Measurements from ENCODE around the gene FRMD1. TPM values are rescaled to one million over a fixed set of nuclear protein-coding genes. Genes with fewer than 3 reads are reported as not detected.

FRMD1 gene
- total RNA-seq, 1 donor from 2014 or later: not detected

DNA sequence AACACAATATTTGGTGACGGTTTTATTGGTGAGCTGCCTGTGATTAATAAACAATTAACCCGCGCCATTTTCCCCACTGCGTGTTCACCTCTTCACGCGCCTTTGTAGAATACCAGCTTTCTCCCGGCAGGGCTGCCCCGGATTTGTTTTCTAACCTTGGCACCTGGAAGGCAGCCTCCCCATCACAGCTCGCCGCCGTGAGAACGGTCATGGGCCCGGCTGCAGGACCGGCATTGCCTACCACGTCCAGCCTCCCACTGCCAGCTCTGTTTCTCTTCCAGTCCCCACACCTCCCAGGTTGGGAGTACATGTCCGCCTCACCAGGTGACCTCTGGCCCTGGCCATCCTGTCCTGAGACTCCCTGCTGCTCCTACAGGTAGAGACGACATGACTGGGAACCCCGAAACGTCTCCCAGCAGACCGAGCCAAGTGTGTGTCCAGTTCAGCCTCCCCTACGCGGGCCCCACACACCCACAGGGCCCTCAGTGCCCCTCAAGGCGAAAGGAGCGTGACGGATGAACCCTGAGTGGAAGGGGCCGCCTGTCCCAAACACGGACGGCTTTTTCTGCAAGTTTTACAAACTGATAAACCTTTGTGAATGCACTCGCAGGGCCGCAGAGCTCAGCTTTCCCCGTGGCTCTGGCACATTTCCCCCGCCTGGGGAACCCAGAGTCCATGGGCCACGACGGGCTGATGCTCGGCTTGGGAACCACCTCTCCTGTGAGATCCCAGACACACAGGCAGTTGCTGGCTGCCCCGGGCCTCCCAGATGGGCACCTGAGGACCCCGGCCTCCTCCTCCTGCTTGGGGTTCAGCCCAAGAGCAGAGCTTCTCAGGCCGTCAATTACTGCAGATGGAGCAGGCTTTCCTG is 25.7 kb downstream of the FRMD1 start:
- Mint-ChIP-seq H3K4me1 (no peaks in the 10 kb centered on the region), H3K36me3 (ENCODE audit: low read depth) (no peaks in the 10 kb centered on the region), H3K4me3 (no peak overlapping the region), H3K27me3 (ENCODE audit: low read depth) (no peaks in the 10 kb centered on the region), H3K27ac (ENCODE audit: unreplicated experiment) (no peak overlapping the region), H3K9me3 (no peaks in the 10 kb centered on the region)
- TF ChIP-seq, protein P1, sequence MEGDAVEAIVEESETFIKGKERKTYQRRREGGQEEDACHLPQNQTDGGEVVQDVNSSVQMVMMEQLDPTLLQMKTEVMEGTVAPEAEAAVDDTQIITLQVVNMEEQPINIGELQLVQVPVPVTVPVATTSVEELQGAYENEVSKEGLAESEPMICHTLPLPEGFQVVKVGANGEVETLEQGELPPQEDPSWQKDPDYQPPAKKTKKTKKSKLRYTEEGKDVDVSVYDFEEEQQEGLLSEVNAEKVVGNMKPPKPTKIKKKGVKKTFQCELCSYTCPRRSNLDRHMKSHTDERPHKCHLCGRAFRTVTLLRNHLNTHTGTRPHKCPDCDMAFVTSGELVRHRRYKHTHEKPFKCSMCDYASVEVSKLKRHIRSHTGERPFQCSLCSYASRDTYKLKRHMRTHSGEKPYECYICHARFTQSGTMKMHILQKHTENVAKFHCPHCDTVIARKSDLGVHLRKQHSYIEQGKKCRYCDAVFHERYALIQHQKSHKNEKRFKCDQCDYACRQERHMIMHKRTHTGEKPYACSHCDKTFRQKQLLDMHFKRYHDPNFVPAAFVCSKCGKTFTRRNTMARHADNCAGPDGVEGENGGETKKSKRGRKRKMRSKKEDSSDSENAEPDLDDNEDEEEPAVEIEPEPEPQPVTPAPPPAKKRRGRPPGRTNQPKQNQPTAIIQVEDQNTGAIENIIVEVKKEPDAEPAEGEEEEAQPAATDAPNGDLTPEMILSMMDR (conservative IDR thresholded peaks at IDR 0.05): no peak
- no peak for DNase-seq (ENCODE audit: low read depth, low spot score)

DNA sequence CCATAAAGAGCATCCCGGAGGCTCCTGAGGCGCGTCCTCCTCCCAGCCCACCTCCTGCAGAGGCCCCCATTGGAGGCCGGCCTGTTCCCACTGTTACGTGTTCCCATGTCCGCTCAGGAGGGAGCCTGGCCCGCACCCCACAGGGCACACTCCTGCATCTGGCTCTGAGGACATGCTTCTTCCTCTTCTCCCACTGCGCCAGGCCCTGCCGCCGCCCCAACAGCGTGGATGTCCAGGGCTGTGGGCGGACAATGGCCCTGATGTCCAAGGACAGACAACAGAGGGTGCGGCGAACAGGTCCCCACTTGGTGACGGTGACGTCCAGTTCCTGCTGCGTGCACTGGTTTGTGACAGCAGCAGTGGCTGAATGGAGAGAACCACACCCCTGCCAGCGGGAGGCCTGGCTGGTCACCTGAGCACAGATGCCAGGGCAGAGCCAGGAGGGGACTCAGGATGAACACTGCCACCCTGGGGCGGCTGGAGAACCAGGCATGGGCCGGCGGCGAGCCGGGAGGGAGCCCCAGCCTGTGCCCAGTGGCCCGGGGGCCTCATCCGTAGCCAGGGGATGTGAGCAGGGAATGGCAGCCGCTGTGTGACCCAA is 26.6 kb downstream of the FRMD1 start:
- Mint-ChIP-seq H3K4me3 (no peak overlapping the region), H3K27ac (ENCODE audit: unreplicated experiment) (no peak overlapping the region), H3K27me3 (ENCODE audit: low read depth) (no peaks in the 10 kb centered on the region), H3K36me3 (ENCODE audit: low read depth) (no peaks in the 10 kb centered on the region), H3K9me3 (no peaks in the 10 kb centered on the region), H3K4me1 (no peaks in the 10 kb centered on the region)
- no peak for DNase-seq (ENCODE audit: low read depth, low spot score)
- TF ChIP-seq, protein P1 (conservative IDR thresholded peaks at IDR 0.05): no peak

DNA sequence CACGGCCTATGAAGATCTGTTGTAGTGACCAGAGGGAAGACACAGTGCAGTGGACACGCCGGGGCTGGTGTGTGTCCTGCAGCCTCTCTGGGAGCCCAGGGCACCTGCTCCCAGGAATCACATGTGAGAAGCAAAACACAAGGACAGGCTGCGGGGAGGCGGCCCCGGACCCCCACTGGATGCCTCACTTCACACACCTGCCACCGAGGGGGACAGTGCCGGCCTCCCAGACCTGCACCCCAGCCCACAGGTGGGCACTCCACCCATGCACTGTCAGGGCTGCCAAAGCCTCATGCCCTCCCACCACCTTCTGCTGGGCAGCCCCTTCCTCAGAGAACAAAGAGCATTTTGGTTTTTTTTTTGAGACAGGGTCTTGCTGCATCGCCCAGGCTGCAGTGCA is 27.4 kb downstream of the FRMD1 start:
- H3K4me1 Mint-ChIP-seq: no peaks in the 10 kb centered on the region
- no peak for DNase-seq (ENCODE audit: low read depth, low spot score)
- no peak overlapping the region for H3K4me3 Mint-ChIP-seq
- H3K36me3 Mint-ChIP-seq (ENCODE audit: low read depth): no peaks in the 10 kb centered on the region
- TF ChIP-seq, protein P1 (conservative IDR thresholded peaks at IDR 0.05): no peak
- H3K27me3 Mint-ChIP-seq (ENCODE audit: low read depth): no peaks in the 10 kb centered on the region
- no peaks in the 10 kb centered on the region for H3K9me3 Mint-ChIP-seq
- no peak overlapping the region for H3K27ac Mint-ChIP-seq (ENCODE audit: unreplicated experiment)

DNA sequence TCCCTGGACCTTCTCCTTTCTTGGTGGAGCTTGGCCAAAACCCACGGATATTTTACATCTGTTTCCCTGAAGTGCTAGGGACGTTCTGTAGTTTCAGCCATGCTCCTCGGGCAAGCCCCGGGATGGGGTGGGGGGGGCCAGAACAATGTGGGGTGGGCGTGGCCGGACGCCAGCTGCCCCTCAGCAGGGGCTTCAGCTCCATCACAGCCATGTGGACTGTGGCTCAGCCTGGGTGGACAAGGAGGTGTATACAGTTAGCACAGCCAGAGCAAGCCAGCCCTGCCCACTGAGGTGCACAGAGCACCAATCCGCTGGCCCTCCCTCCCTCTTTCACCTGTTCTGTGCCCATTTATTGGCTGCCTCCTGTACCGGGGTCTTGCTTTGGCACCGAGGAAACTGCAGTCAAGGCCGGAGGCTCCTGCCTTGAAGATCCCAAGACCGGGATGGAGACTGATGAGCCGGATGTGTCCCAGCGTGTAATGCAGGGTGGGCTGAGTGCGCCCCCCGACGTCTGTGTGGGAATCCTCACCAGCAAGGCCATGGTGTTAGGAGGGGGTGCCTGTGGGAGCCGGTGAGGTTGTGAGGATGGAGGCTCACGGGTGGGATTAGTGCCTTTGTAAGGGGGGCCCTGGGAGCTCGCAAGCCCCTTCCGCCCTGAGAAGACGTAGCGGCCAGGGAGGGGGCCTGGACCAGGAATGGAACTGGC is 28.0 kb downstream of the FRMD1 start:
- Mint-ChIP-seq H3K27me3 (ENCODE audit: low read depth) (no peaks in the 10 kb centered on the region), H3K36me3 (ENCODE audit: low read depth) (no peaks in the 10 kb centered on the region), H3K27ac (ENCODE audit: unreplicated experiment) (no peak overlapping the region), H3K4me3 (no peak overlapping the region), H3K4me1 (no peaks in the 10 kb centered on the region), H3K9me3 (no peaks in the 10 kb centered on the region)
- TF ChIP-seq, protein P1 (conservative IDR thresholded peaks at IDR 0.05): no peak
- DNase-seq (ENCODE audit: low read depth, low spot score): no peak

DNA sequence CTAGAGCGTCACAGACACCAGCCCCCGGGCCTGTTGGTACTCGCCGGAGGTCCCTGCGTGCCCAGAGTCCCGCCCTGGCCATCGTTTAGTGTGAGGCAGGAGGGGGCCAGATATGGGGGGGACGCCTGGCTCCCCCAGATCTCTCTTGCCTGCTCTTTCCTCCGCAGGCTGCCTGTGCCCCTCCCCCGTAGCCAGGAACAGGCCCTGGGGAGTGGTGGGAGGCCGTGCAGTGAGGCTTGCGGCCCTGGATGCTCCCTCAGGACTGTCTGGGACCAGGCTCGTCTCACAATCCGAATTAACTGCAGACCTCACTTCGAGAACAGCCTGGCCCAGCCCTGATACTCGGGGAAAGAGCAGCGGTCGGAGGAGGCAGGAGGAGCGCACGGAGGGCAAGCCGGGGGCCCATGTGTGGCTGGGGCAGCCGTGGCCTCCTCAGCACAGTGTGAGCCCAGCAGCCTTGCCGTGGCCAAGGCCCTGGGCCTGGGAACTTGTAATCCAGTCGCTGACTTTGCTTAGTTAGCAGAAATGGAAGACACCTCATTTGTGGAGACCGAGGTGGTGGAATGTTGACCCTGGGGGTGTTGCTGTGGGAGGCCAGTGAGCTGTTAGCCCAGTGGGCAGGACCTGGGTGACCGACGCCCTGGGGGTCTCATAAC is 28.7 kb downstream of the FRMD1 start:
- Mint-ChIP-seq H3K4me3 (no peak overlapping the region), H3K9me3 (no peaks in the 10 kb centered on the region), H3K27me3 (ENCODE audit: low read depth) (no peaks in the 10 kb centered on the region), H3K27ac (ENCODE audit: unreplicated experiment) (no peak overlapping the region), H3K36me3 (ENCODE audit: low read depth) (no peaks in the 10 kb centered on the region), H3K4me1 (no peaks in the 10 kb centered on the region)
- DNase-seq (ENCODE audit: low read depth, low spot score): no peak
- TF ChIP-seq, protein P1 (conservative IDR thresholded peaks at IDR 0.05): no peak
